Keratinocyte (primary cell): Measurements from ENCODE around the gene SOX8. TPM values are rescaled to one million over a fixed set of nuclear protein-coding genes. Genes with fewer than 3 reads are reported as not detected.

ENCODE experiments used
- DNase-seq: peaks from one replicate; pipeline ENCODE4 v3.0.0-alpha.2; 2011; ENCODE audit warnings: low read depth, missing footprints, low spot score
- FAIRE-seq: peaks from 2 replicates; lab custom pipeline; 2011; peaks lifted over from hg19 to GRCh38; lab: Jason Lieb, UNC
- H2AFZ ChIP-seq: 2 replicates; pipeline ENCODE4 v1.6.0; 2012; ENCODE audit warnings: low read length, control low read depth, inconsistent platforms; ENCODE audit not compliant: control insufficient read depth
- H3K27ac ChIP-seq: 2 replicates; pipeline ENCODE4 v1.5.1; 2011; ENCODE audit warnings: low read length; ENCODE audit not compliant: control insufficient read depth, insufficient read depth
- H3K27me3 ChIP-seq: 3 replicates; pipeline ENCODE4 v1.6.0; 2011; ENCODE audit warnings: low read length; ENCODE audit not compliant: control insufficient read depth, insufficient read depth; ENCODE audit errors: extremely low read depth
- H3K36me3 ChIP-seq, 2 experiments: 2 replicates in 1 of 2; 3 replicates in 1 of 2; pipeline ENCODE4 v1.5.1; 2011; ENCODE audit warnings: low read length in 2 of 2, mild to moderate bottlenecking in 1 of 2; ENCODE audit not compliant: control insufficient read depth in 2 of 2, insufficient read depth in 2 of 2; ENCODE audit errors: extremely low read depth in 1 of 2
- H3K4me1 ChIP-seq: 3 replicates; pipeline ENCODE4 v1.5.1; 2011; ENCODE audit warnings: low read length; ENCODE audit not compliant: control insufficient read depth, insufficient read depth; ENCODE audit errors: extremely low read depth
- H3K4me2 ChIP-seq: 3 replicates; pipeline ENCODE4 v1.6.0; 2011; ENCODE audit warnings: low read depth, low read length; ENCODE audit not compliant: control insufficient read depth, insufficient read depth; ENCODE audit errors: extremely low read depth
- H3K4me3 ChIP-seq, 3 experiments: fragments of 200-600 bp in 1 of 3; sonication (generic) in 1 of 3; 2 replicates in 2 of 3; 3 replicates in 1 of 3; pipeline ENCODE4 v1.5.1; 2011 to 2016; ENCODE audit warnings: low read length in 3 of 3, mild to moderate bottlenecking in 3 of 3, control low read depth in 2 of 3, inconsistent platforms in 1 of 3, low read depth in 1 of 3, mixed read lengths in 1 of 3, mixed run types in 1 of 3, moderate library complexity in 1 of 3; ENCODE audit not compliant: control insufficient read depth in 2 of 3, insufficient read depth in 2 of 3; ENCODE audit errors: extremely low read depth in 1 of 3
- H3K79me2 ChIP-seq: 2 replicates; pipeline ENCODE4 v1.6.0; 2012; ENCODE audit warnings: low read length; ENCODE audit not compliant: control insufficient read depth, insufficient read depth
- H3K9ac ChIP-seq: 3 replicates; pipeline ENCODE4 v1.6.0; 2011; ENCODE audit warnings: low read length; ENCODE audit not compliant: control insufficient read depth, insufficient read depth; ENCODE audit errors: extremely low read depth
- H3K9me1 ChIP-seq: 3 replicates; pipeline ENCODE4 v1.6.0; 2011; ENCODE audit warnings: low read length; ENCODE audit not compliant: control insufficient read depth, insufficient read depth; ENCODE audit errors: extremely low read depth
- H3K9me3 ChIP-seq: 2 replicates; pipeline ENCODE4 v1.5.1; 2012; ENCODE audit warnings: low read depth, low read length; ENCODE audit not compliant: control insufficient read depth
- H4K20me1 ChIP-seq: 3 replicates; pipeline ENCODE4 v1.6.0; 2011; ENCODE audit warnings: low read length; ENCODE audit not compliant: control insufficient read depth, insufficient read depth; ENCODE audit errors: extremely low read depth
- CTCF ChIP-seq, 3 experiments: IDR thresholded peaks in 1 of 3; conservative IDR thresholded peaks in 1 of 3; optimal IDR thresholded peaks in 1 of 3; 2 replicates in 2 of 3; 3 replicates in 1 of 3; pipeline versions ENCODE3 to v1.5.1; 2011; ENCODE audit warnings: low read length in 3 of 3, mild to moderate bottlenecking in 3 of 3, moderate library complexity in 2 of 3, control low read depth in 1 of 3, inconsistent platforms in 1 of 3; ENCODE audit not compliant: insufficient read depth in 2 of 3; ENCODE audit errors: extremely low read depth in 1 of 3
- EZH2 ChIP-seq: IDR thresholded peaks from one replicate; pipeline ENCODE4 v1.6.1; 2012; ENCODE audit warnings: inconsistent platforms, mild to moderate bottlenecking, low read length, moderate library complexity
- dilution Hi-C: fragments of 300-500 bp; cut with MboI; formaldehyde crosslinking; loops from one replicate; pipeline ENCODE4 v1.7.0; 2020; ENCODE audit warnings: low sequenced_read_pairs; ENCODE audit not compliant: extremely low pct_ligation_motif_present
- polyA plus RNA-seq, 5 experiments: library from polyadenylated mRNA; depleted of rRNA in 3 of 5; stranded (reverse) in 3 of 5; stranded (forward) in 1 of 5; unstranded in 1 of 5; fragments of >200 nt; gene quantifications; 1 replicate in 1 of 5; 2 replicates in 3 of 5; 3 replicates in 1 of 5; pipeline versions ENCODE4 v1.2.1 to v1.2.3, GENCODE V29; 2011 to 2012; ENCODE audit warnings: missing spikeins in 2 of 5, low read depth in 1 of 5, low replicate concordance in 1 of 5

The SOX8 gene
- polyA plus RNA-seq, 1 donor (not counting 4 experiments of a cell fraction or from before 2014, with no cell fraction given), result 0.03 TPM

DNA sequence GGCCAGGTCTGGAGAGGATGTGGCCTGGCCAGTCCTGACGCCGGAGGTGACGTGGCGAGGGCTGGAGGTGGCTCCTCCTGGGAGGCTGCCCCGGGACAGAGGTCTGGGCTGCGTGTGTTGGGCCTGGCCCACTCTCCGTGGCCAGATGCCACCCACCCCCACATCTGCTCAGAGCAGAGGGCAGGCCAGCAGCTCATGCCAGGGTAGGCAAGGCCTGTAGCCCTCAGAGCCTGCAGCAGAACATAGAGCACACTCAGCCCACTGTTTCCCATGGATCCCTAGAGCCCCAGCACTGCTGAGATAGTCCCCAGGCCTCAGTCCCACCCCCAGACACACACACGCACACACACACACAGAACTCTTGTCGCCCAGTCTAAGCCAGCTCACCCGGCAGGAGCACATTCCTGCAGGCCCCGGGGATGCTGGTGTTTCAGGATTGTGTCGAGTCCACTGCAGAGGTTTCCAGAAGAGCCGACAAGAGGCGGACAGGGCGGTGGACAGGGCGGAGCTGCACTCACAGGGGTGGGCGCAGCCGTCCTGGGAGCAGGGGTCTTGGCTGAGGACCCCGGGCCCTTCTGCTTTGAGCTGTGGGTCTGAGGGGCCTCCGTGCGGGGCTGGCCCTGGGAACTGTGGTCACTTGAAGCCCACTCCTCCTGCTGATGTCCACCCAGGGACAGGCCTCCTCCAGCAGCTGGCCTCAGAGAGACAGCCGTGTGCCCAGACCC is 33.4 kb downstream of the SOX8 start:
- H3K9me3 ChIP-seq, result no peaks in the 10 kb centered on the region
- H3K4me3 ChIP-seq, result no peak overlapping the region
- no peaks in the 10 kb centered on the region for H3K36me3 ChIP-seq
- DNase-seq (no peak), FAIRE-seq (no peak)
- H3K4me2 ChIP-seq, result no peak overlapping the region
- H4K20me1 ChIP-seq, result no peaks in the 10 kb centered on the region
- H3K79me2 ChIP-seq, result no peaks in the 10 kb centered on the region
- dilution Hi-C loops, result no loop called here
- no peak for TF ChIP-seq CTCF (optimal IDR thresholded peaks at IDR 0.05 in 1 of 3, IDR thresholded peaks at IDR 0.05 in 1 of 3, conservative IDR thresholded peaks at IDR 0.05 in 1 of 3; ENCODE audit: extremely low read depth in 1 of 3, insufficient read depth in 2 of 3, low read length in 3 of 3)
- TF ChIP-seq EZH2, result no peak
- no peak overlapping the region for H3K27ac ChIP-seq
- H2AFZ ChIP-seq, result no peak overlapping the region
- H3K9me1 ChIP-seq, result no peaks in the 10 kb centered on the region
- H3K4me1 ChIP-seq, result no peaks in the 10 kb centered on the region
- peaks cover 40% of the 10 kb centered on the region for H3K27me3 ChIP-seq
- no peak overlapping the region for H3K9ac ChIP-seq

DNA sequence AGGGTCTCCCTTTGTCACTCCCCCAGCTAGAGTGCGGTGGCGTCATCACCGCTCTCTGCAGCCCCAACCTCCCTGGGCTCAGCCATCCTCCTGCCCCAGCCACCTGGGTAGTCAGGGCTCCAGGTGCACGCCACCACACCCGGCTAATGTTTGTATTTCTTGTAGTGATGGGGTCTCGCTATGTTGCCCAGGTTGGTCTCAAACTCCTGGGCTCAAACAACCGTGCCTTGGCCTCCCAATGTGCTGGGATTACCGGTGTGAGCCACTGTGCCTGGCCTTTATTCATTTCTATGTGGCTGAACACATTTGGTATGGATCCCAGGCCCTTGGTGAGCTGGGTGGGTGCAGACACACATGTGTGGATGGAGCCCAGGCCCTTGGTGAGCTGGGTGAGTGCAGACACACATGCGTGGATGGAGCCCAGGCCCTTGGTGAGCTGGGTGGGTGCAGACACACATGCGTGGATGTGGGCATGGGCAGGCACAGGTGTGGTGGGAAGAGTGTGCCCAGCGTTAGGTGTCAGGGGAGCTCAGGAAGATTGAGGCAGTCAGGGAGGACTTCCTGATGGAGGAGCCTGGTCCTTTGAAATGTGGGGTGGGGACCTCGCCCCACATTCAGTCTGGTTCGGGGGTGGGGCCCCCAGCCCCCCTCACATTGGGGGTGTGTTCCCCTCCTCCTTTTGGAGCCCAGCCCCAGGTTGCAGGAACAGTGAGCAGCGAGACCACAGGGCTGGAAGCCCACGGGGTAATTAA is 37.1 kb downstream of the SOX8 start:
- no peaks in the 10 kb centered on the region for H4K20me1 ChIP-seq
- H3K27me3 ChIP-seq, result peaks cover 52% of the 10 kb centered on the region
- dilution Hi-C loops, result no loop called here
- no peaks in the 10 kb centered on the region for H3K36me3 ChIP-seq
- no peak overlapping the region for H3K4me3 ChIP-seq
- no peak overlapping the region for H3K9ac ChIP-seq
- H3K79me2 ChIP-seq, result no peaks in the 10 kb centered on the region
- no peaks in the 10 kb centered on the region for H3K9me1 ChIP-seq
- DNase-seq, result no peak
- no peak overlapping the region for H2AFZ ChIP-seq
- H3K9me3 ChIP-seq, result no peaks in the 10 kb centered on the region
- H3K27ac ChIP-seq, result no peak overlapping the region
- H3K4me1 ChIP-seq, result no peaks in the 10 kb centered on the region
- no peak for FAIRE-seq
- TF ChIP-seq CTCF (optimal IDR thresholded peaks at IDR 0.05 in 1 of 3, IDR thresholded peaks at IDR 0.05 in 1 of 3, conservative IDR thresholded peaks at IDR 0.05 in 1 of 3; ENCODE audit: extremely low read depth in 1 of 3, insufficient read depth in 2 of 3, low read length in 3 of 3) (no peak), EZH2 (no peak)
- no peak overlapping the region for H3K4me2 ChIP-seq
